ENCODE results near the gene MYO1E.

DNA sequence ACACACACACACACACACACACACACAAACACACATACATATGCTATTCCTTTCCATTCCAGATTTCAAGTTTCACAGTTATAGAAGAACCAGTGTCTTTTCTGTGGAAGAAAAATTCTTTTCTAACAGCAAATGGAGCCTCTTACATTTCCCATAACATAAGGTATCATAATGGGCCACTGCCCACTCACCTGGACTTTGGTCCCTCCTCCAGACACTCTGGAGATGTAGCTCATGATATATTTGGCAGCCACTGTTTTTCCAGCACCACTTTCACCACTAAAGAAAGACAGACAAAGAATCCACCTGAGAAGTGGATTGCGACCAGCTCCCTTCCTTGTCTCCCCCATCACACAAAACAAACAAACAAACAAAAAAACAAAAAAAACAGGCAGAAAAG lies 136.3 kb downstream of the MYO1E start:
- TF ChIP-seq, protein P1, sequence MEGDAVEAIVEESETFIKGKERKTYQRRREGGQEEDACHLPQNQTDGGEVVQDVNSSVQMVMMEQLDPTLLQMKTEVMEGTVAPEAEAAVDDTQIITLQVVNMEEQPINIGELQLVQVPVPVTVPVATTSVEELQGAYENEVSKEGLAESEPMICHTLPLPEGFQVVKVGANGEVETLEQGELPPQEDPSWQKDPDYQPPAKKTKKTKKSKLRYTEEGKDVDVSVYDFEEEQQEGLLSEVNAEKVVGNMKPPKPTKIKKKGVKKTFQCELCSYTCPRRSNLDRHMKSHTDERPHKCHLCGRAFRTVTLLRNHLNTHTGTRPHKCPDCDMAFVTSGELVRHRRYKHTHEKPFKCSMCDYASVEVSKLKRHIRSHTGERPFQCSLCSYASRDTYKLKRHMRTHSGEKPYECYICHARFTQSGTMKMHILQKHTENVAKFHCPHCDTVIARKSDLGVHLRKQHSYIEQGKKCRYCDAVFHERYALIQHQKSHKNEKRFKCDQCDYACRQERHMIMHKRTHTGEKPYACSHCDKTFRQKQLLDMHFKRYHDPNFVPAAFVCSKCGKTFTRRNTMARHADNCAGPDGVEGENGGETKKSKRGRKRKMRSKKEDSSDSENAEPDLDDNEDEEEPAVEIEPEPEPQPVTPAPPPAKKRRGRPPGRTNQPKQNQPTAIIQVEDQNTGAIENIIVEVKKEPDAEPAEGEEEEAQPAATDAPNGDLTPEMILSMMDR (conservative IDR thresholded peaks at IDR 0.05; ENCODE audit: low read depth, low read length), result no peak
- TF ChIP-seq POLR2A (IDR thresholded peaks at IDR 0.05; ENCODE audit: low read depth, low read length) (no peak), NFE2L2 (IDR thresholded peaks at IDR 0.05; ENCODE audit: low read depth, low read length) (no peak), FOS (IDR thresholded peaks at IDR 0.05; ENCODE audit: low read depth, low read length) (no peak), RCOR1 (IDR thresholded peaks at IDR 0.05; ENCODE audit: insufficient replicate concordance, low read length) (no peak), SMC3 (IDR thresholded peaks at IDR 0.05; ENCODE audit: low read depth, low read length) (no peak), MXI1 (IDR thresholded peaks at IDR 0.05; ENCODE audit: borderline replicate concordance, low read depth, low read length) (no peak)
- TF ChIP-seq, protein P2, sequence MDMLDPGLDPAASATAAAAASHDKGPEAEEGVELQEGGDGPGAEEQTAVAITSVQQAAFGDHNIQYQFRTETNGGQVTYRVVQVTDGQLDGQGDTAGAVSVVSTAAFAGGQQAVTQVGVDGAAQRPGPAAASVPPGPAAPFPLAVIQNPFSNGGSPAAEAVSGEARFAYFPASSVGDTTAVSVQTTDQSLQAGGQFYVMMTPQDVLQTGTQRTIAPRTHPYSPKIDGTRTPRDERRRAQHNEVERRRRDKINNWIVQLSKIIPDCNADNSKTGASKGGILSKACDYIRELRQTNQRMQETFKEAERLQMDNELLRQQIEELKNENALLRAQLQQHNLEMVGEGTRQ (IDR thresholded peaks at IDR 0.05; ENCODE audit: low read depth, low read length), result no peak

Data from IMR-90 (cell line).